ENCODE results near the gene RPSA. TPM values are rescaled to one million over a fixed set of nuclear protein-coding genes. Genes with fewer than 3 reads are reported as not detected.

The RPSA gene
- total and polyA plus RNA-seq, 9 of the 15 experiments (the other 6 are each of a cell fraction or from before 2014, with no cell fraction given), result 2,290 to 4,272 (median 2,730) TPM

DNA sequence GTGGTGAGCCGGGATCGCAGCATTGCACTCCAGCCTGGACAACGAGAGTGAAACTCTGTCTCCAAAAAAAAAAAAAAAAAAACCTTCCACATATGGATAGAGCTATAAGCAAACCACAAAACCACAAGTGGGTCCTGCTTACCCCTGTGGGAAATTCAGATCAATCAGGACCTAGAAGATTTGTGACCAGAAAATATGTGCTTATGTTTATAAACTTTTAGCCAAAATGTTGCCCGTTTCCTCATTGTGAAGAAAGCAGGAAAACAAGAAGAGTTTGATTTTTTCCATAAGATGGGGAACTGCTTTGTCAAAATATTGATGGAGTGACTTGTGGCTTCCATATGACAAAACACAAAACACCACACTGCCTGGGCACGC is 26.8 kb upstream of the RPSA start:
- Histone ChIP-seq H3K4me3 (no peak overlapping the region), H3K27me3 (ENCODE audit: control insufficient read depth in 2 of 2, insufficient read depth in 2 of 2, low read length in 2 of 2) (peaks cover 21 to 27% of the 10 kb centered on the region in 2 experiments), H3K36me3 (ENCODE audit: control insufficient read depth, insufficient read depth, low read length) (no peaks in the 10 kb centered on the region), H3K79me2 (ENCODE audit: control insufficient read depth, insufficient read depth, low read length) (peaks cover 16% of the 10 kb centered on the region), H3K4me2 (ENCODE audit: insufficient read depth, low read length) (no peak overlapping the region), H4K20me1 (replicated peaks; ENCODE audit: control insufficient read depth, insufficient read depth, low read length) (no peaks in the 10 kb centered on the region), H3K9me3 (replicated peaks; ENCODE audit: control insufficient read depth, insufficient read depth, low read depth, low read length) (no peaks in the 10 kb centered on the region), H3K27ac (ENCODE audit: extremely low read depth, low read depth, low read length) (no peak overlapping the region), H2AFZ (ENCODE audit: low read depth, low read length) (no peak overlapping the region), H3K4me1 (replicated peaks in 1 of 2; ENCODE audit: control insufficient read depth in 2 of 2, insufficient read depth in 2 of 2, low read length in 2 of 2) (peaks cover 4 to 19% of the 10 kb centered on the region in 2 experiments), H3K9ac (ENCODE audit: insufficient read depth in 1 of 2, low read depth in 2 of 2, low read length in 2 of 2) (peak overlapping the region in 1 of 2 experiments; percentile 56; a peak in 1 of 4 replicates), H3K9me1 (ENCODE audit: control insufficient read depth, insufficient read depth, low read length) (no peaks in the 10 kb centered on the region)
- 17% methylated on average over 4 of the region's 5 CpGs for WGBS (ENCODE audit: insufficient coverage, low coverage, missing lambda C conversion rate)
- FAIRE-seq (no peak), ATAC-seq (no peak), DNase-seq (ENCODE audit: extremely low read depth in 1 of 4, low spot score in 3 of 4) (no peak)
- intact Hi-C loops (cut with micrococcal nuclease), result loop anchor here (5.0 to 10.0 kb wide), 3 partner anchors 172 to 1075 kb away; partner anchors contain the start of gene RPL14
- no TSS peak for BruUV-seq (replicated peaks)
- ChIA-PET CTCF (ENCODE audit: low intra/inter-chr PET ratio) (no interaction called here), POLR2A (no interaction called here)
- no peak for TF ChIP-seq ZKSCAN1 (IDR thresholded peaks at IDR 0.05; ENCODE audit: low read depth, low read length)
- no peak for TF ChIP-seq HNRNPH1 (optimal IDR thresholded peaks at IDR 0.05; ENCODE audit: low read depth, low read length)
- no peak for TF ChIP-seq TRIM28 (IDR thresholded peaks at IDR 0.05)
- no peak for TF ChIP-seq HOMEZ (CRISPR knock-in tag; IDR thresholded peaks at IDR 0.05)
- TF ChIP-seq BCL6 (CRISPR knock-in tag; IDR thresholded peaks at IDR 0.05), result no peak
- TF ChIP-seq BRD9 (IDR thresholded peaks at IDR 0.05; ENCODE audit: low read depth, partially characterized antibody), result no peak
- no peak for TF ChIP-seq GATA2 (CRISPR knock-in tag; IDR thresholded peaks at IDR 0.05)
- TF ChIP-seq ARID3A (IDR thresholded peaks at IDR 0.05; ENCODE audit: borderline replicate concordance, low read depth, low read length), result no peak
- TF ChIP-seq FOXA1 (IDR thresholded peaks at IDR 0.05; ENCODE audit: borderline replicate concordance), result no peak
- TF ChIP-seq ZNF695 (CRISPR knock-in tag; IDR thresholded peaks at IDR 0.05), result no peak
- TF ChIP-seq STAT5B (CRISPR knock-in tag; IDR thresholded peaks at IDR 0.05), result no peak
- no peak for TF ChIP-seq ZNF778 (CRISPR knock-in tag; IDR thresholded peaks at IDR 0.05)
- no peak for TF ChIP-seq ARID2 (IDR thresholded peaks at IDR 0.05)
- TF ChIP-seq CCAR2 (IDR thresholded peaks at IDR 0.05; ENCODE audit: low read depth, low read length), result no peak
- no peak for TF ChIP-seq PHF21A (IDR thresholded peaks at IDR 0.05; ENCODE audit: borderline replicate concordance, low read depth)
- no peak for TF ChIP-seq CXXC5 (CRISPR knock-in tag; IDR thresholded peaks at IDR 0.05)
- no peak for TF ChIP-seq UBTF (IDR thresholded peaks at IDR 0.05; ENCODE audit: borderline replicate concordance in 1 of 2, low read depth in 2 of 2, low read length in 2 of 2)
- no peak for TF ChIP-seq PCBP1 (IDR thresholded peaks at IDR 0.05; ENCODE audit: low read depth, low read length, poor library complexity, severe bottlenecking)
- in situ Hi-C loops (cut with MboI), result loop anchor here (10.0 kb wide), 1 partner anchor 255 kb away; no protein-coding TSS in a partner anchor
